ENCODE results near the gene ERC2. TPM values are rescaled to one million over a fixed set of nuclear protein-coding genes. Genes with fewer than 3 reads are reported as not detected.

The ERC2 gene
- total and polyA plus RNA-seq, 2 donors (not counting 3 experiments of a cell fraction or from before 2014, with no cell fraction given): 5.6 to 15.5 TPM

- DNase-seq (ENCODE audit: low read depth, low spot score): no peak
- Histone ChIP-seq H3K4me3 (replicated peaks in 1 of 3; ENCODE audit: insufficient read depth in 1 of 3, low read depth in 1 of 3, low read length in 3 of 3) (no peak overlapping the region), H3K36me3 (ENCODE audit: control insufficient read depth in 2 of 2, extremely low read depth in 1 of 2, insufficient read depth in 2 of 2, low read length in 2 of 2) (no peaks in the 10 kb centered on the region), H3K79me2 (ENCODE audit: control insufficient read depth, insufficient read depth, low read length) (no peaks in the 10 kb centered on the region), H3K9me3 (replicated peaks; ENCODE audit: control insufficient read depth, insufficient read depth, low read length) (no peaks in the 10 kb centered on the region), H3K4me1 (ENCODE audit: control insufficient read depth, extremely low read depth, insufficient read depth, low read length) (no peaks in the 10 kb centered on the region), H3K27me3 (ENCODE audit: control insufficient read depth in 2 of 2, insufficient read depth in 2 of 2, low read length in 2 of 2) (no peaks in the 10 kb centered on the region), H3K9ac (replicated peaks; ENCODE audit: extremely low read depth, insufficient read depth, low read length) (no peak overlapping the region), H3K4me2 (ENCODE audit: insufficient read depth, low read length) (no peak overlapping the region), H2AFZ (ENCODE audit: low read depth, low read length) (no peak overlapping the region), H3K27ac (ENCODE audit: insufficient read depth, low read depth, low read length) (no peak overlapping the region), H3K9me1 (replicated peaks; ENCODE audit: control insufficient read depth, extremely low read depth, insufficient read depth, low read length) (no peaks in the 10 kb centered on the region), H4K20me1 (replicated peaks; ENCODE audit: control insufficient read depth, extremely low read depth, insufficient read depth, low read length) (no peaks in the 10 kb centered on the region)
- no peak for TF ChIP-seq FOS (IDR thresholded peaks at IDR 0.05; ENCODE audit: borderline replicate concordance, insufficient read depth, low read length)
- TF ChIP-seq MYC (IDR thresholded peaks at IDR 0.05; ENCODE audit: low read depth, low read length): no peak
- TF ChIP-seq, protein P1, sequence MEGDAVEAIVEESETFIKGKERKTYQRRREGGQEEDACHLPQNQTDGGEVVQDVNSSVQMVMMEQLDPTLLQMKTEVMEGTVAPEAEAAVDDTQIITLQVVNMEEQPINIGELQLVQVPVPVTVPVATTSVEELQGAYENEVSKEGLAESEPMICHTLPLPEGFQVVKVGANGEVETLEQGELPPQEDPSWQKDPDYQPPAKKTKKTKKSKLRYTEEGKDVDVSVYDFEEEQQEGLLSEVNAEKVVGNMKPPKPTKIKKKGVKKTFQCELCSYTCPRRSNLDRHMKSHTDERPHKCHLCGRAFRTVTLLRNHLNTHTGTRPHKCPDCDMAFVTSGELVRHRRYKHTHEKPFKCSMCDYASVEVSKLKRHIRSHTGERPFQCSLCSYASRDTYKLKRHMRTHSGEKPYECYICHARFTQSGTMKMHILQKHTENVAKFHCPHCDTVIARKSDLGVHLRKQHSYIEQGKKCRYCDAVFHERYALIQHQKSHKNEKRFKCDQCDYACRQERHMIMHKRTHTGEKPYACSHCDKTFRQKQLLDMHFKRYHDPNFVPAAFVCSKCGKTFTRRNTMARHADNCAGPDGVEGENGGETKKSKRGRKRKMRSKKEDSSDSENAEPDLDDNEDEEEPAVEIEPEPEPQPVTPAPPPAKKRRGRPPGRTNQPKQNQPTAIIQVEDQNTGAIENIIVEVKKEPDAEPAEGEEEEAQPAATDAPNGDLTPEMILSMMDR (IDR thresholded peaks at IDR 0.05; ENCODE audit: extremely low read depth in 1 of 2, insufficient read depth in 1 of 2, low read depth in 1 of 2, low read length in 2 of 2): no peak
- no peak for TF ChIP-seq EZH2 (IDR thresholded peaks at IDR 0.05; ENCODE audit: borderline replicate concordance, low read depth, low read length, severe bottlenecking)
- TF ChIP-seq MAX (IDR thresholded peaks at IDR 0.05; ENCODE audit: insufficient read depth, insufficient read length): no peak
- TF ChIP-seq JUN (IDR thresholded peaks at IDR 0.05; ENCODE audit: borderline replicate concordance, insufficient read depth, insufficient read length, low read depth): no peak
- no peak for TF ChIP-seq GATA2 (IDR thresholded peaks at IDR 0.05; ENCODE audit: insufficient read depth, insufficient read length, low read depth, low read length)
- TF ChIP-seq POLR2A (IDR thresholded peaks at IDR 0.05; ENCODE audit: low read depth, low read length): no peak
- no peak for TF ChIP-seq POLR2AphosphoS5 (IDR thresholded peaks at IDR 0.05; ENCODE audit: insufficient read depth, low read depth, low read length)
- ChIA-PET POLR2A (no interaction called here), CTCF (interaction anchor here (1.1 kb wide), 1 partner anchor 150 kb away, joined by 3 read pairs; no protein-coding TSS in a partner anchor)
- intact Hi-C loops (cut with micrococcal nuclease): no loop called here
- BruUV-seq (replicated peaks): no TSS peak
- dilution Hi-C loops (cut with MboI; ENCODE audit: extremely low pct_ligation_motif_present, low sequenced_read_pairs): no loop called here
- FAIRE-seq: no peak
Measured at GRCh38 chr3:55634345-55634744, 833.9 kb downstream of the ERC2 start.
